ENCODE measurements around the gene RERE. TPM values are rescaled to one million over a fixed set of nuclear protein-coding genes. Genes with fewer than 3 reads are reported as not detected.

The RERE gene
- polyA plus RNA-seq, 1 of the 3 experiments (the other 2 are of a cell fraction) = 8.1 TPM

DNA sequence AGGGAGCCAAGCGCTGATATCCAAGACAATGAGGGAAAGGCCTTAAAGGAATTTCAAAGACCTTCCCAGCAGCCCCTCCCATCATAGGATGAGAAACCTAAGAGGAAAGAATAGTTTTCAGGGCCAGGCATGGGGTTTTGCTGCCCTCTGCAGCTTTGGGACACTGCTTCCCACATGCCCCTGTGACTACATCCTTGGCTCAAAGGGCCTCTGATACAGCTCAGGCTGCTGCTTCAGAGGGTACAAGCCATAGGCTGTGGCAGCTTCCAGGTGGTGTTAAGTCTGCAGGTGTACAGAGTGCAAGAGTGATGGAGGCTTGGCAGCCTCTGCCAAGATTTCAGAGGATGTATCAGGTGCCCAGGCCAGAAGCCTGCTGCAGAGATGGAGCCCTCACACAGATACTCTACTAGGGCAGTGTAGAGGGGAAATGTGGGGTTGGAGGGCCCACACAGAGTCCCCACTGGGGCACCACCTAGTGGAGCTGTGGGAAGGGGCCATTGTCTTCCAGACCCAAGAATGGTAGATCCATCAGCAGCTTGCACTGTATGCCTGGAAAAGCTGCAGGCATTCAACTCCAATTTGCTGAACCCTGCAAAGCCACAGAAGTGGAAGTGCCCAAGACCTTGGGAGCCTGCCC is 373.8 kb downstream of the RERE start:
- H3K36me3 ChIP-seq (replicated peaks in 1 of 2; ENCODE audit: control insufficient read depth in 1 of 2, insufficient read depth in 2 of 2, low read length in 1 of 2) = peaks cover 3 to 6% of the 10 kb centered on the region in 2 experiments
- H3K9me3 ChIP-seq = no peaks in the 10 kb centered on the region
- no peaks in the 10 kb centered on the region for H3K9me2 ChIP-seq
- no peak for DNase-seq
- peaks cover 10% of the 10 kb centered on the region for H3F3A ChIP-seq (replicated peaks; ENCODE audit: insufficient read depth)
- 0 out of 2 replicates have a peak, but pooled peaks cover 5% of the 10 kb centered on the region for H4K20me1 ChIP-seq (ENCODE audit: insufficient read depth)
- CTCF ChIA-PET = interaction anchor here (1.7 kb wide), 1 partner anchor 25 kb away, joined by 3 read pairs; no protein-coding TSS in a partner anchor
- H3K27ac ChIP-seq (ENCODE audit: low read depth in 2 of 2, low read length in 1 of 2) = no peak overlapping the region
- no peak overlapping the region for H2AFZ ChIP-seq (ENCODE audit: low read depth)
- H3K79me2 ChIP-seq (ENCODE audit: insufficient read depth) = no peaks in the 10 kb centered on the region
- H3K9ac ChIP-seq = no peak overlapping the region
- no peak overlapping the region for H3K4me2 ChIP-seq
- H3K27me3 ChIP-seq (ENCODE audit: insufficient read depth) = no peaks in the 10 kb centered on the region
- H3K4me1 ChIP-seq (ENCODE audit: control insufficient read depth in 1 of 2, insufficient read depth in 2 of 2, low read depth in 1 of 2, low read length in 1 of 2) = peaks cover 9 to 14% of the 10 kb centered on the region in 2 experiments
- TF ChIP-seq, protein P1, sequence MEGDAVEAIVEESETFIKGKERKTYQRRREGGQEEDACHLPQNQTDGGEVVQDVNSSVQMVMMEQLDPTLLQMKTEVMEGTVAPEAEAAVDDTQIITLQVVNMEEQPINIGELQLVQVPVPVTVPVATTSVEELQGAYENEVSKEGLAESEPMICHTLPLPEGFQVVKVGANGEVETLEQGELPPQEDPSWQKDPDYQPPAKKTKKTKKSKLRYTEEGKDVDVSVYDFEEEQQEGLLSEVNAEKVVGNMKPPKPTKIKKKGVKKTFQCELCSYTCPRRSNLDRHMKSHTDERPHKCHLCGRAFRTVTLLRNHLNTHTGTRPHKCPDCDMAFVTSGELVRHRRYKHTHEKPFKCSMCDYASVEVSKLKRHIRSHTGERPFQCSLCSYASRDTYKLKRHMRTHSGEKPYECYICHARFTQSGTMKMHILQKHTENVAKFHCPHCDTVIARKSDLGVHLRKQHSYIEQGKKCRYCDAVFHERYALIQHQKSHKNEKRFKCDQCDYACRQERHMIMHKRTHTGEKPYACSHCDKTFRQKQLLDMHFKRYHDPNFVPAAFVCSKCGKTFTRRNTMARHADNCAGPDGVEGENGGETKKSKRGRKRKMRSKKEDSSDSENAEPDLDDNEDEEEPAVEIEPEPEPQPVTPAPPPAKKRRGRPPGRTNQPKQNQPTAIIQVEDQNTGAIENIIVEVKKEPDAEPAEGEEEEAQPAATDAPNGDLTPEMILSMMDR (IDR thresholded peaks at IDR 0.05) = peak; percentile 8; the same call in 1 of the 2 replicates
- TF ChIP-seq YY1 (IDR thresholded peaks at IDR 0.05; ENCODE audit: low read depth) = no peak
- POLR2A ChIA-PET = no interaction called here
- WGBS (ENCODE audit: low lambda C conversion rate) = 100% methylated on average over 1 of the region's 1 CpG
- H3K4me3 ChIP-seq (ENCODE audit: low read depth in 2 of 2, low read length in 1 of 2) = no peak overlapping the region

DNA sequence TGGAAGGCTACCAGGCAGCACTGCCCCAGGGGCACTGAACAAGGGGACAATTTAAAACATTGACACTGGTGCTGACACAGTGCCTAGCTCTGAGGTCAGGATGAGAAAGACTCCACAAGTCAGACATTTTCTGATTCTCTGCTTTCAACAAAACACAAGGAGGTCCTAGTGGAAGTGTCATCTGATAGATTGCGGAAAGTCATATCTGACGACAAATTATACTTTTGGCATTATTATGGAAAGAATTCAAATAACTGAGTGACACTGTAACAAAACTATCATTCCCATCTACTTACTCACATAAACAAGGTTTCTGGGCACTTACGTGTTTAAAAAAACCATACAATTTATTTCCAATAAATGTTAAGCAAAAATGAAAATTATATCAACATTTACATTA is 376.0 kb downstream of the RERE start:
- Histone ChIP-seq H3K36me3 (replicated peaks in 1 of 2; ENCODE audit: control insufficient read depth in 1 of 2, insufficient read depth in 2 of 2, low read length in 1 of 2) (no peaks in the 10 kb centered on the region), H3K9me2 (no peaks in the 10 kb centered on the region), H4K20me1 (ENCODE audit: insufficient read depth) (0 out of 2 replicates have a peak, but pooled peaks cover 5% of the 10 kb centered on the region), H3K9ac (no peak overlapping the region), H3K79me2 (ENCODE audit: insufficient read depth) (peaks cover 4% of the 10 kb centered on the region; the same call in 1 of the 2 replicates), H3K4me1 (ENCODE audit: control insufficient read depth in 1 of 2, insufficient read depth in 2 of 2, low read depth in 1 of 2, low read length in 1 of 2) (peaks cover 16 to 18% of the 10 kb centered on the region in 2 experiments), H3K27me3 (ENCODE audit: insufficient read depth) (no peaks in the 10 kb centered on the region), H3K4me2 (no peak overlapping the region), H3F3A (replicated peaks; ENCODE audit: insufficient read depth) (peaks cover 15% of the 10 kb centered on the region), H3K27ac (ENCODE audit: low read depth in 2 of 2, low read length in 1 of 2) (no peak overlapping the region), H2AFZ (ENCODE audit: low read depth) (no peak overlapping the region), H3K9me3 (no peaks in the 10 kb centered on the region), H3K4me3 (ENCODE audit: low read depth in 2 of 2, low read length in 1 of 2) (no peak overlapping the region)
- POLR2A ChIA-PET = no interaction called here
- no peak for DNase-seq
- TF ChIP-seq RXRA (IDR thresholded peaks at IDR 0.05; ENCODE audit: borderline replicate concordance, low read depth) (no peak), POLR2AphosphoS5 (IDR thresholded peaks at IDR 0.05; ENCODE audit: low read depth, low read length) (no peak), SMC3 (IDR thresholded peaks at IDR 0.05; ENCODE audit: low read depth, low read length) (no peak), EZH2phosphoT487 (IDR thresholded peaks at IDR 0.05; ENCODE audit: borderline replicate concordance, low read depth) (no peak), NRF1 (IDR thresholded peaks at IDR 0.05; ENCODE audit: low read depth, low read length) (no peak), EP300 (IDR thresholded peaks at IDR 0.05; ENCODE audit: borderline replicate concordance in 1 of 2, low read depth in 1 of 2, low read length in 1 of 2) (no peak), GATA2 (CRISPR knock-in tag; IDR thresholded peaks at IDR 0.05) (no peak), SIN3A (IDR thresholded peaks at IDR 0.05; ENCODE audit: borderline replicate concordance, low read depth, low read length) (no peak), MXI1 (IDR thresholded peaks at IDR 0.05; ENCODE audit: low read depth, low read length) (no peak), MEF2A (IDR thresholded peaks at IDR 0.05; ENCODE audit: borderline replicate concordance, low read depth) (no peak), FOXJ3 (CRISPR knock-in tag; IDR thresholded peaks at IDR 0.05) (no peak), YY1 (IDR thresholded peaks at IDR 0.05; ENCODE audit: low read depth) (no peak), TEAD4 (IDR thresholded peaks at IDR 0.05; ENCODE audit: borderline replicate concordance, insufficient read depth) (no peak)
- TF ChIP-seq, protein P2, sequence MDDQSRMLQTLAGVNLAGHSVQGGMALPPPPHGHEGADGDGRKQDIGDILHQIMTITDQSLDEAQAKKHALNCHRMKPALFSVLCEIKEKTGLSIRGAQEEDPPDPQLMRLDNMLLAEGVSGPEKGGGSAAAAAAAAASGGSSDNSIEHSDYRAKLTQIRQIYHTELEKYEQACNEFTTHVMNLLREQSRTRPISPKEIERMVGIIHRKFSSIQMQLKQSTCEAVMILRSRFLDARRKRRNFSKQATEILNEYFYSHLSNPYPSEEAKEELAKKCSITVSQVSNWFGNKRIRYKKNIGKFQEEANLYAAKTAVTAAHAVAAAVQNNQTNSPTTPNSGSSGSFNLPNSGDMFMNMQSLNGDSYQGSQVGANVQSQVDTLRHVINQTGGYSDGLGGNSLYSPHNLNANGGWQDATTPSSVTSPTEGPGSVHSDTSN (IDR thresholded peaks at IDR 0.05) = no peak
- TF ChIP-seq, protein P3, sequence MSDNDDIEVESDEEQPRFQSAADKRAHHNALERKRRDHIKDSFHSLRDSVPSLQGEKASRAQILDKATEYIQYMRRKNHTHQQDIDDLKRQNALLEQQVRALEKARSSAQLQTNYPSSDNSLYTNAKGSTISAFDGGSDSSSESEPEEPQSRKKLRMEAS (IDR thresholded peaks at IDR 0.05; ENCODE audit: low read depth) = no peak
- 85% methylated on average over 3 of the region's 3 CpGs for WGBS (ENCODE audit: low lambda C conversion rate)
- CTCF ChIA-PET = interaction anchor here (1.0 to 1.7 kb wide), 2 partner anchors 10 to 14 kb away, joined by 3 read pairs; no protein-coding TSS in a partner anchor

Measured in SK-N-SH (cell line).